IMR-90 (cell line): ENCODE measurements around the gene CD79A. TPM values are rescaled to one million over a fixed set of nuclear protein-coding genes. Genes with fewer than 3 reads are reported as not detected.

Experiments used
- ATAC-seq: fragments of 200-7000 bp; cut with Tn5 transposase; 2 replicates; pipeline ENCODE4 v1.9.1; 2020; ENCODE audit warnings: low read depth, mild to moderate bottlenecking, moderate library complexity
- BruUV-seq: library from RNA; stranded (reverse); fragments of 400-500 nt; replicated peaks from 2 replicates; lab custom pipeline; 2021; lab: Mats Ljungman, UMichigan
- CTCF ChIA-PET: fragments of 300-600 bp; formaldehyde crosslinking; extraction: SDS; loops from one replicate; lab custom pipeline; 2021; ENCODE audit warnings: antibody characterized with exemption; lab: Yijun Ruan, JAX
- POLR2A ChIA-PET: fragments of 300-600 bp; sonication (Branson Sonifier 250); formaldehyde crosslinking; loops from one replicate; lab custom pipeline; 2022; ENCODE audit warnings: antibody characterized with exemption; ENCODE audit not compliant: unreplicated experiment; lab: Charles Lee
- DNase-seq: peaks from one replicate; pipeline ENCODE4 v3.0.0; 2013
- H2AFZ ChIP-seq: replicated peaks from 2 replicates; pipeline ENCODE3; 2013; ENCODE audit warnings: low read length, mild to moderate bottlenecking; ENCODE audit not compliant: poor library complexity
- H2AK5ac ChIP-seq: 2 replicates; pipeline ENCODE4 v1.6.1; 2013; ENCODE audit warnings: low read depth, low read length, inconsistent platforms
- H2AK9ac ChIP-seq: replicated peaks from 2 replicates; pipeline ENCODE3; 2013; ENCODE audit warnings: mild to moderate bottlenecking, low read depth, low read length, moderate library complexity; ENCODE audit not compliant: poor library complexity
- H2BK120ac ChIP-seq: 2 replicates; pipeline ENCODE4 v1.6.1; 2013; ENCODE audit warnings: low read depth, low read length, inconsistent platforms
- H2BK15ac ChIP-seq: 3 replicates; pipeline ENCODE4 v1.6.1; 2013; ENCODE audit warnings: low read depth, low read length, inconsistent platforms
- H2BK20ac ChIP-seq: 2 replicates; pipeline ENCODE4 v1.6.1; 2013; ENCODE audit warnings: low read depth, mild to moderate bottlenecking, inconsistent platforms, low read length, moderate library complexity
- H2BK5ac ChIP-seq: 2 replicates; pipeline ENCODE4 v1.6.1; 2013; ENCODE audit warnings: mild to moderate bottlenecking, low read depth, low read length, inconsistent platforms; ENCODE audit not compliant: poor library complexity, severe bottlenecking
- H3K14ac ChIP-seq: replicated peaks from 2 replicates; pipeline ENCODE4 v1.6.1; 2013; ENCODE audit warnings: low read depth, low read length, inconsistent platforms
- H3K18ac ChIP-seq: 2 replicates; pipeline ENCODE4 v1.6.1; 2013; ENCODE audit warnings: low read depth, low read length, control low read depth
- H3K23ac ChIP-seq: 2 replicates; pipeline ENCODE4 v1.6.1; 2013; ENCODE audit warnings: low read depth, low read length, inconsistent platforms
- H3K27ac ChIP-seq: 2 replicates; pipeline ENCODE4 v1.5.1; 2013; ENCODE audit warnings: mild to moderate bottlenecking, control low read depth, low read length; ENCODE audit not compliant: insufficient read depth
- H3K27me3 ChIP-seq: 2 replicates; pipeline ENCODE4 v1.6.1; 2013; ENCODE audit warnings: low read length; ENCODE audit not compliant: control insufficient read depth, insufficient read depth
- H3K36me3 ChIP-seq: 2 replicates; pipeline ENCODE4 v1.6.1; 2013; ENCODE audit warnings: low read length, mixed read lengths; ENCODE audit not compliant: control insufficient read depth, insufficient read depth
- H3K4ac ChIP-seq: 2 replicates; pipeline ENCODE4 v1.6.1; 2013; ENCODE audit warnings: low read depth, low read length, inconsistent platforms
- H3K4me1 ChIP-seq: 2 replicates; pipeline ENCODE4 v1.6.1; 2013; ENCODE audit warnings: low read length, mixed read lengths; ENCODE audit not compliant: control insufficient read depth, insufficient read depth
- H3K4me2 ChIP-seq: 2 replicates; pipeline ENCODE4 v1.6.1; 2013; ENCODE audit warnings: low read depth, mild to moderate bottlenecking, control low read depth, low read length, moderate library complexity
- H3K4me3 ChIP-seq: 2 replicates; pipeline ENCODE4 v1.5.1; 2013; ENCODE audit warnings: low read depth, mild to moderate bottlenecking, control low read depth, low read length, moderate library complexity; ENCODE audit not compliant: insufficient read depth
- H3K56ac ChIP-seq: 2 replicates; pipeline ENCODE4 v1.6.1; 2013; ENCODE audit warnings: low read length, inconsistent platforms; ENCODE audit not compliant: insufficient read depth; ENCODE audit errors: extremely low read depth
- H3K79me1 ChIP-seq, 2 experiments: 2 replicates each; pipeline ENCODE4 v1.6.1; 2013; ENCODE audit warnings: low read length in 2 of 2, inconsistent platforms in 1 of 2, low read depth in 1 of 2
- H3K9ac ChIP-seq: 2 replicates; pipeline ENCODE4 v1.6.1; 2013; ENCODE audit warnings: low read depth, low read length, control low read depth
- H3K9me1 ChIP-seq: 2 replicates; pipeline ENCODE4 v1.6.1; 2013; ENCODE audit warnings: low read length, inconsistent platforms; ENCODE audit not compliant: insufficient read depth
- H3K9me3 ChIP-seq: 2 replicates; pipeline ENCODE4 v1.6.1; 2013; ENCODE audit warnings: low read length; ENCODE audit not compliant: control insufficient read depth, insufficient read depth
- H4K20me1 ChIP-seq: 2 replicates; pipeline ENCODE4 v1.6.1; 2013; ENCODE audit warnings: low read length, inconsistent platforms; ENCODE audit not compliant: insufficient read depth
- H4K5ac ChIP-seq: 2 replicates; pipeline ENCODE4 v1.6.1; 2013; ENCODE audit warnings: mild to moderate bottlenecking, low read depth, low read length, control low read depth
- H4K8ac ChIP-seq, 2 experiments: 2 replicates each; pipeline ENCODE4 v1.6.1; 2013; ENCODE audit warnings: low read depth in 2 of 2, low read length in 2 of 2, control low read depth in 1 of 2, inconsistent platforms in 1 of 2
- H4K91ac ChIP-seq: 2 replicates; pipeline ENCODE4 v1.6.1; 2013; ENCODE audit warnings: low read depth, low read length, inconsistent platforms; ENCODE audit not compliant: insufficient read depth
- BHLHE40 ChIP-seq: fragments of 150-350 bp; IDR thresholded peaks from 2 replicates; pipeline ENCODE4 v1.6.1; 2016; ENCODE audit warnings: mild to moderate bottlenecking, low read depth, low read length
- CEBPB ChIP-seq: IDR thresholded peaks from 2 replicates; pipeline ENCODE4 v1.6.1; 2012; ENCODE audit warnings: low read depth, low read length, improper control_type of control experiment
- MAFK ChIP-seq: IDR thresholded peaks from 2 replicates; pipeline ENCODE4 v1.6.1; 2012; ENCODE audit warnings: low read depth, low read length, improper control_type of control experiment
- MAZ ChIP-seq: IDR thresholded peaks from 2 replicates; pipeline ENCODE4 v1.6.1; 2012; ENCODE audit warnings: low read depth, mild to moderate bottlenecking, low read length, improper control_type of control experiment, moderate library complexity, borderline replicate concordance
- MXI1 ChIP-seq: IDR thresholded peaks from 2 replicates; pipeline ENCODE4 v1.6.1; 2012; ENCODE audit warnings: low read depth, mild to moderate bottlenecking, low read length, moderate library complexity, borderline replicate concordance
- NFE2L2 ChIP-seq: fragments of 150-350 bp; IDR thresholded peaks from 2 replicates; pipeline ENCODE4 v1.6.1; 2016; ENCODE audit warnings: low read depth, mild to moderate bottlenecking, low read length
- RAD21 ChIP-seq: IDR thresholded peaks from 2 replicates; pipeline ENCODE4 v1.6.1; 2012; ENCODE audit warnings: low read length, improper control_type of control experiment
- RFX5 ChIP-seq: IDR thresholded peaks from 2 replicates; pipeline ENCODE4 v1.8.0; 2012; ENCODE audit warnings: low read depth, mild to moderate bottlenecking, low read length, moderate library complexity
- SMC3 ChIP-seq: fragments of 150-350 bp; IDR thresholded peaks from 2 replicates; pipeline ENCODE4 v1.6.1; 2016; ENCODE audit warnings: low read depth, mild to moderate bottlenecking, antibody characterized with exemption, low read length, moderate library complexity
- WGBS, 2 experiments: methylation state at CpG; one replicate each; pipeline versions ENCODE4 v1.1.5 to v1.1.7; 2013; ENCODE audit warnings: missing lambda C conversion rate in 2 of 2; ENCODE audit not compliant: insufficient read length in 1 of 2; ENCODE audit errors: extremely low coverage in 2 of 2; 5-methylcytosine and 5-hydroxymethylcytosine counted together
- dilution Hi-C: fragments of 300-500 bp; cut with HindIII; formaldehyde crosslinking; loops from one replicate; pipeline ENCODE4 v1.14.3; 2018; ENCODE audit warnings: low sequenced_read_pairs; ENCODE audit not compliant: unreplicated experiment
- in situ Hi-C: fragments of 300-500 bp; cut with MboI; formaldehyde crosslinking; loops from 3 replicates; pipeline ENCODE4 v1.14.3; 2019; ENCODE audit warnings: low sequenced_read_pairs, inconsistent platforms, mixed read lengths
- intact Hi-C: fragments of 100-400 bp; cut with micrococcal nuclease; formaldehyde crosslinking; loops from 2 replicates; pipeline ENCODE4 v1.10.0; 2022
- polyA plus RNA-seq, 3 experiments: library from polyadenylated mRNA; depleted of rRNA; stranded (reverse); fragments of >200 nt; gene quantifications; 2 replicates each; pipeline ENCODE4 v1.2.3, GENCODE V29; 2012; ENCODE audit warnings: low replicate concordance in 1 of 3
- total RNA-seq: library from RNA; depleted of rRNA; stranded (reverse); fragments of >200 nt; gene quantifications from 2 replicates; pipeline ENCODE4 v1.2.3, GENCODE V29; 2012
- TF ChIP-seq, protein P1 (sequence below): conservative IDR thresholded peaks from 2 replicates; pipeline ENCODE4 v1.5.1; 2012; ENCODE audit warnings: mild to moderate bottlenecking, low read depth, low read length, improper control_type of control experiment
- TF ChIP-seq, protein P2 (sequence below): fragments of 150-350 bp; IDR thresholded peaks from 2 replicates; pipeline ENCODE4 v1.6.1; 2016; ENCODE audit warnings: low read depth, mild to moderate bottlenecking, low read length, moderate library complexity, borderline replicate concordance

CD79A gene
- total and polyA plus RNA-seq, 2 of the 4 experiments (the other 2 are of a cell fraction), result 0.19 TPM; not detected in 1

DNA sequence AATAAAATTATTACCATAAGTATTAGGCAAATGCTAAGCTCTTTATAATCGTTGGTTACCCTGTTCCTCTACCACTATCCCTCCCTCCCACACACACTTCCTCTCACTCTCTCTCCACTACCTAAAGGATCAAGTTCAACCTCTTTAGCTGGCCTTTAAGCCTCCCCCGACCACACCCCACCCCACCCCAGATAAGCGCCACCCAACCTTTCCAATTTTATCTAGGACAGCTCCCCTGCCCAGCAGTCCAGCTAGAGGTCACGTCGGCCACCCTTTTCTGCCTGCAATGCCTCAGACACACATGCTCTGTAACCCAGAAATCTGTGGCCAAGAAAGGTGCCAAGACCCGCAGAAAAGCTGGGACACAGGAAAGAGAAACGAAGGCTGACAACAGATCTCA, 33.7 kb upstream of the CD79A start:
- Histone ChIP-seq H3K4ac (no peak overlapping the region), H2BK20ac (no peak overlapping the region), H2BK5ac (no peak overlapping the region), H2AFZ (no peak overlapping the region), H2AK9ac (no peak overlapping the region), H3K23ac (no peak overlapping the region), H3K4me2 (no peak overlapping the region), H2BK15ac (no peak overlapping the region), H4K8ac (no peak overlapping the region), H3K14ac (no peak overlapping the region), H3K4me1 (no peaks in the 10 kb centered on the region), H3K79me1 (no peaks in the 10 kb centered on the region), H3K9me3 (no peaks in the 10 kb centered on the region), H3K9me1 (no peaks in the 10 kb centered on the region), H4K91ac (no peak overlapping the region), H2AK5ac (no peak overlapping the region), H3K27ac (no peak overlapping the region), H4K5ac (no peak overlapping the region), H3K36me3 (no peaks in the 10 kb centered on the region), H4K20me1 (no peaks in the 10 kb centered on the region), H3K18ac (no peak overlapping the region), H3K56ac (no peak overlapping the region), H3K4me3 (no peak overlapping the region), H2BK120ac (no peak overlapping the region), H3K27me3 (peaks cover 7% of the 10 kb centered on the region), H3K9ac (no peak overlapping the region)
- in situ Hi-C loops, result no loop called here
- POLR2A ChIA-PET, result no interaction called here
- BruUV-seq, result no TSS peak
- dilution Hi-C loops, result no loop called here
- TF ChIP-seq BHLHE40 (no peak), NFE2L2 (no peak), MAZ (no peak), CEBPB (no peak), RFX5 (no peak), MAFK (no peak), SMC3 (no peak), RAD21 (no peak), MXI1 (no peak)
- TF ChIP-seq, protein P1, sequence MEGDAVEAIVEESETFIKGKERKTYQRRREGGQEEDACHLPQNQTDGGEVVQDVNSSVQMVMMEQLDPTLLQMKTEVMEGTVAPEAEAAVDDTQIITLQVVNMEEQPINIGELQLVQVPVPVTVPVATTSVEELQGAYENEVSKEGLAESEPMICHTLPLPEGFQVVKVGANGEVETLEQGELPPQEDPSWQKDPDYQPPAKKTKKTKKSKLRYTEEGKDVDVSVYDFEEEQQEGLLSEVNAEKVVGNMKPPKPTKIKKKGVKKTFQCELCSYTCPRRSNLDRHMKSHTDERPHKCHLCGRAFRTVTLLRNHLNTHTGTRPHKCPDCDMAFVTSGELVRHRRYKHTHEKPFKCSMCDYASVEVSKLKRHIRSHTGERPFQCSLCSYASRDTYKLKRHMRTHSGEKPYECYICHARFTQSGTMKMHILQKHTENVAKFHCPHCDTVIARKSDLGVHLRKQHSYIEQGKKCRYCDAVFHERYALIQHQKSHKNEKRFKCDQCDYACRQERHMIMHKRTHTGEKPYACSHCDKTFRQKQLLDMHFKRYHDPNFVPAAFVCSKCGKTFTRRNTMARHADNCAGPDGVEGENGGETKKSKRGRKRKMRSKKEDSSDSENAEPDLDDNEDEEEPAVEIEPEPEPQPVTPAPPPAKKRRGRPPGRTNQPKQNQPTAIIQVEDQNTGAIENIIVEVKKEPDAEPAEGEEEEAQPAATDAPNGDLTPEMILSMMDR, result no peak
- TF ChIP-seq, protein P2, sequence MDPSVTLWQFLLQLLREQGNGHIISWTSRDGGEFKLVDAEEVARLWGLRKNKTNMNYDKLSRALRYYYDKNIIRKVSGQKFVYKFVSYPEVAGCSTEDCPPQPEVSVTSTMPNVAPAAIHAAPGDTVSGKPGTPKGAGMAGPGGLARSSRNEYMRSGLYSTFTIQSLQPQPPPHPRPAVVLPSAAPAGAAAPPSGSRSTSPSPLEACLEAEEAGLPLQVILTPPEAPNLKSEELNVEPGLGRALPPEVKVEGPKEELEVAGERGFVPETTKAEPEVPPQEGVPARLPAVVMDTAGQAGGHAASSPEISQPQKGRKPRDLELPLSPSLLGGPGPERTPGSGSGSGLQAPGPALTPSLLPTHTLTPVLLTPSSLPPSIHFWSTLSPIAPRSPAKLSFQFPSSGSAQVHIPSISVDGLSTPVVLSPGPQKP, result no peak
- no peak for ATAC-seq
- no peak for DNase-seq
- CTCF ChIA-PET, result no interaction called here
- 60% methylated on average over 1 of the region's 7 CpGs; no CpG with 5 or more reads in 1 of the 2 experiments for WGBS, 2 experiments
- intact Hi-C loops, result no loop called here
